D721Med (cell line): ENCODE results near the gene TBCB.
"Not testable (repeated sequence)": the region's sequence is repeated elsewhere in the genome, so short reads cannot be mapped to it uniquely, and the experiment has no call there.

Source experiments
- DNase-seq: peaks from one replicate; pipeline ENCODE4 v3.0.0; 2011; ENCODE audit warnings: low spot score; ENCODE audit not compliant: insufficient read length
- FAIRE-seq: peaks from 2 replicates; lab custom pipeline; 2011; peaks lifted over from hg19 to GRCh38; lab: Jason Lieb, UNC
- CTCF ChIP-seq: IDR thresholded peaks from 2 replicates; pipeline ENCODE4 v1.5.1; 2012; ENCODE audit warnings: mild to moderate bottlenecking, control low read depth; ENCODE audit not compliant: insufficient read depth; ENCODE audit errors: missing control alignments

Gene TBCB

GRCh38 chr19:36160821-36161596 is 45.7 kb downstream of the TBCB start:
- FAIRE-seq (no peak), DNase-seq (no peak)
- TF ChIP-seq CTCF: no peak

- FAIRE-seq: no peak
- no peak for TF ChIP-seq CTCF
- DNase-seq: no peak
Measured at GRCh38 chr19:36163813-36164212, 48.5 kb downstream of the TBCB start.

- FAIRE-seq (no peak), DNase-seq (no peak)
- no peak for TF ChIP-seq CTCF
Measured at GRCh38 chr19:36169084-36169760, 54.0 kb downstream of the TBCB start.

- no peak for DNase-seq
- FAIRE-seq: no peak
- TF ChIP-seq CTCF: no peak
Measured at GRCh38 chr19:36172852-36173251, 57.6 kb downstream of the TBCB start.

- not testable (repeated sequence) for DNase-seq, FAIRE-seq
Measured at GRCh38 chr19:36173846-36174245, 58.6 kb downstream of the TBCB start.
